ENCODE results near the gene DEGS1. TPM values are rescaled to one million over a fixed set of nuclear protein-coding genes. Genes with fewer than 3 reads are reported as not detected.

DEGS1 gene
- total and polyA plus RNA-seq, 2 experiments from 2014 or later: 45.7 to 67.9 TPM

DNA sequence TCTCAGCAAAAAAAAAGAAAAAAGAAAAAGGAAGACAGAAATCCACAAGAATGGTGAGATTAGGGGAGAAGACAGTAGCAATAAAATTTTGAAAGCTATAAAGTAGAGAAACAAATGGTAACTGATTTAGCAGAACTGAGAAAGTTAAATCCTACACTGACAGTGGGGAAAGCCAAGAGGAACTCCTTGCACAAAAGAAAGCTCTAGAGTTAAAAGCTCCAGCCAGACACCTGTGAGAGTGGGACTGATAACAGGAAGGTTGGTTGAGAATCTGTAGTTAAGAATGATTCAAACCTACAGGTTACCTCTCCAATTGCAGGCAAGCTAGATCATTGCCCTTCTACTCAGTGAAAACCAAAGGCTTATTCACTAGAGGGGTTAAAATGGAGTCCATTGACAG, 45.5 kb upstream of the DEGS1 start:
- H3K36me3 Mint-ChIP-seq (ENCODE audit: low read depth): peaks cover 59% of the 10 kb centered on the region; the same call in 2 of the 3 replicates
- no peak overlapping the region for H2AFZ ChIP-seq
- H3K9me3 Mint-ChIP-seq: no peaks in the 10 kb centered on the region
- H3K4me3 ChIP-seq: no peak overlapping the region
- no peak overlapping the region for H3K27ac ChIP-seq (ENCODE audit: low read depth)
- no peaks in the 10 kb centered on the region for H3K4me1 Mint-ChIP-seq
- H3K27me3 Mint-ChIP-seq (ENCODE audit: insufficient read depth, low read depth, poor library complexity): peaks cover 2% of the 10 kb centered on the region
- H3K4me2 ChIP-seq: no peak overlapping the region
- H3K4me3 Mint-ChIP-seq: no peak overlapping the region
- no peak for DNase-seq (ENCODE audit: low spot score)
- no peak for ATAC-seq
- H3K4me1 ChIP-seq (ENCODE audit: insufficient read depth): no peaks in the 10 kb centered on the region
- H3K27me3 ChIP-seq (ENCODE audit: insufficient read depth): no peaks in the 10 kb centered on the region
- H3K36me3 ChIP-seq (ENCODE audit: insufficient read depth): peaks cover 31% of the 10 kb centered on the region
- H3K79me2 ChIP-seq (replicated peaks; ENCODE audit: insufficient read depth): peaks cover 15% of the 10 kb centered on the region
- no peaks in the 10 kb centered on the region for H3K9me2 ChIP-seq (ENCODE audit: insufficient read depth)
- H3K27ac Mint-ChIP-seq: no peak overlapping the region
- 0 out of 2 replicates have a peak, but pooled peaks cover 4% of the 10 kb centered on the region for H3F3A ChIP-seq (replicated peaks; ENCODE audit: low read depth)
- peaks cover 21% of the 10 kb centered on the region for H4K20me1 ChIP-seq (replicated peaks; ENCODE audit: insufficient read depth)
- TF ChIP-seq ZNF331 (CRISPR knock-in tag; IDR thresholded peaks at IDR 0.05; ENCODE audit: low read depth) (no peak), NANOG (IDR thresholded peaks at IDR 0.05; ENCODE audit: borderline replicate concordance) (no peak), JUNB (IDR thresholded peaks at IDR 0.05; ENCODE audit: unreplicated experiment) (no peak), ZNF114 (CRISPR knock-in tag; IDR thresholded peaks at IDR 0.05) (no peak), STAT1 (IDR thresholded peaks at IDR 0.05; ENCODE audit: unreplicated experiment) (no peak), EZH2 (IDR thresholded peaks at IDR 0.05; ENCODE audit: low read depth, unreplicated experiment) (no peak), POLR2AphosphoS5 (IDR thresholded peaks at IDR 0.05; ENCODE audit: low read depth) (no peak)
- TF ChIP-seq, protein P1, sequence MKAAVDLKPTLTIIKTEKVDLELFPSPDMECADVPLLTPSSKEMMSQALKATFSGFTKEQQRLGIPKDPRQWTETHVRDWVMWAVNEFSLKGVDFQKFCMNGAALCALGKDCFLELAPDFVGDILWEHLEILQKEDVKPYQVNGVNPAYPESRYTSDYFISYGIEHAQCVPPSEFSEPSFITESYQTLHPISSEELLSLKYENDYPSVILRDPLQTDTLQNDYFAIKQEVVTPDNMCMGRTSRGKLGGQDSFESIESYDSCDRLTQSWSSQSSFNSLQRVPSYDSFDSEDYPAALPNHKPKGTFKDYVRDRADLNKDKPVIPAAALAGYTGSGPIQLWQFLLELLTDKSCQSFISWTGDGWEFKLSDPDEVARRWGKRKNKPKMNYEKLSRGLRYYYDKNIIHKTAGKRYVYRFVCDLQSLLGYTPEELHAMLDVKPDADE (IDR thresholded peaks at IDR 0.05): no peak
- TF ChIP-seq, protein P2, sequence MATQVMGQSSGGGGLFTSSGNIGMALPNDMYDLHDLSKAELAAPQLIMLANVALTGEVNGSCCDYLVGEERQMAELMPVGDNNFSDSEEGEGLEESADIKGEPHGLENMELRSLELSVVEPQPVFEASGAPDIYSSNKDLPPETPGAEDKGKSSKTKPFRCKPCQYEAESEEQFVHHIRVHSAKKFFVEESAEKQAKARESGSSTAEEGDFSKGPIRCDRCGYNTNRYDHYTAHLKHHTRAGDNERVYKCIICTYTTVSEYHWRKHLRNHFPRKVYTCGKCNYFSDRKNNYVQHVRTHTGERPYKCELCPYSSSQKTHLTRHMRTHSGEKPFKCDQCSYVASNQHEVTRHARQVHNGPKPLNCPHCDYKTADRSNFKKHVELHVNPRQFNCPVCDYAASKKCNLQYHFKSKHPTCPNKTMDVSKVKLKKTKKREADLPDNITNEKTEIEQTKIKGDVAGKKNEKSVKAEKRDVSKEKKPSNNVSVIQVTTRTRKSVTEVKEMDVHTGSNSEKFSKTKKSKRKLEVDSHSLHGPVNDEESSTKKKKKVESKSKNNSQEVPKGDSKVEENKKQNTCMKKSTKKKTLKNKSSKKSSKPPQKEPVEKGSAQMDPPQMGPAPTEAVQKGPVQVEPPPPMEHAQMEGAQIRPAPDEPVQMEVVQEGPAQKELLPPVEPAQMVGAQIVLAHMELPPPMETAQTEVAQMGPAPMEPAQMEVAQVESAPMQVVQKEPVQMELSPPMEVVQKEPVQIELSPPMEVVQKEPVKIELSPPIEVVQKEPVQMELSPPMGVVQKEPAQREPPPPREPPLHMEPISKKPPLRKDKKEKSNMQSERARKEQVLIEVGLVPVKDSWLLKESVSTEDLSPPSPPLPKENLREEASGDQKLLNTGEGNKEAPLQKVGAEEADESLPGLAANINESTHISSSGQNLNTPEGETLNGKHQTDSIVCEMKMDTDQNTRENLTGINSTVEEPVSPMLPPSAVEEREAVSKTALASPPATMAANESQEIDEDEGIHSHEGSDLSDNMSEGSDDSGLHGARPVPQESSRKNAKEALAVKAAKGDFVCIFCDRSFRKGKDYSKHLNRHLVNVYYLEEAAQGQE (IDR thresholded peaks at IDR 0.05; ENCODE audit: unreplicated experiment): no peak
- TF ChIP-seq, protein P3, sequence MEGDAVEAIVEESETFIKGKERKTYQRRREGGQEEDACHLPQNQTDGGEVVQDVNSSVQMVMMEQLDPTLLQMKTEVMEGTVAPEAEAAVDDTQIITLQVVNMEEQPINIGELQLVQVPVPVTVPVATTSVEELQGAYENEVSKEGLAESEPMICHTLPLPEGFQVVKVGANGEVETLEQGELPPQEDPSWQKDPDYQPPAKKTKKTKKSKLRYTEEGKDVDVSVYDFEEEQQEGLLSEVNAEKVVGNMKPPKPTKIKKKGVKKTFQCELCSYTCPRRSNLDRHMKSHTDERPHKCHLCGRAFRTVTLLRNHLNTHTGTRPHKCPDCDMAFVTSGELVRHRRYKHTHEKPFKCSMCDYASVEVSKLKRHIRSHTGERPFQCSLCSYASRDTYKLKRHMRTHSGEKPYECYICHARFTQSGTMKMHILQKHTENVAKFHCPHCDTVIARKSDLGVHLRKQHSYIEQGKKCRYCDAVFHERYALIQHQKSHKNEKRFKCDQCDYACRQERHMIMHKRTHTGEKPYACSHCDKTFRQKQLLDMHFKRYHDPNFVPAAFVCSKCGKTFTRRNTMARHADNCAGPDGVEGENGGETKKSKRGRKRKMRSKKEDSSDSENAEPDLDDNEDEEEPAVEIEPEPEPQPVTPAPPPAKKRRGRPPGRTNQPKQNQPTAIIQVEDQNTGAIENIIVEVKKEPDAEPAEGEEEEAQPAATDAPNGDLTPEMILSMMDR (conservative IDR thresholded peaks at IDR 0.05; ENCODE audit: low read depth in 2 of 2): no peak
- TF ChIP-seq, protein P4, sequence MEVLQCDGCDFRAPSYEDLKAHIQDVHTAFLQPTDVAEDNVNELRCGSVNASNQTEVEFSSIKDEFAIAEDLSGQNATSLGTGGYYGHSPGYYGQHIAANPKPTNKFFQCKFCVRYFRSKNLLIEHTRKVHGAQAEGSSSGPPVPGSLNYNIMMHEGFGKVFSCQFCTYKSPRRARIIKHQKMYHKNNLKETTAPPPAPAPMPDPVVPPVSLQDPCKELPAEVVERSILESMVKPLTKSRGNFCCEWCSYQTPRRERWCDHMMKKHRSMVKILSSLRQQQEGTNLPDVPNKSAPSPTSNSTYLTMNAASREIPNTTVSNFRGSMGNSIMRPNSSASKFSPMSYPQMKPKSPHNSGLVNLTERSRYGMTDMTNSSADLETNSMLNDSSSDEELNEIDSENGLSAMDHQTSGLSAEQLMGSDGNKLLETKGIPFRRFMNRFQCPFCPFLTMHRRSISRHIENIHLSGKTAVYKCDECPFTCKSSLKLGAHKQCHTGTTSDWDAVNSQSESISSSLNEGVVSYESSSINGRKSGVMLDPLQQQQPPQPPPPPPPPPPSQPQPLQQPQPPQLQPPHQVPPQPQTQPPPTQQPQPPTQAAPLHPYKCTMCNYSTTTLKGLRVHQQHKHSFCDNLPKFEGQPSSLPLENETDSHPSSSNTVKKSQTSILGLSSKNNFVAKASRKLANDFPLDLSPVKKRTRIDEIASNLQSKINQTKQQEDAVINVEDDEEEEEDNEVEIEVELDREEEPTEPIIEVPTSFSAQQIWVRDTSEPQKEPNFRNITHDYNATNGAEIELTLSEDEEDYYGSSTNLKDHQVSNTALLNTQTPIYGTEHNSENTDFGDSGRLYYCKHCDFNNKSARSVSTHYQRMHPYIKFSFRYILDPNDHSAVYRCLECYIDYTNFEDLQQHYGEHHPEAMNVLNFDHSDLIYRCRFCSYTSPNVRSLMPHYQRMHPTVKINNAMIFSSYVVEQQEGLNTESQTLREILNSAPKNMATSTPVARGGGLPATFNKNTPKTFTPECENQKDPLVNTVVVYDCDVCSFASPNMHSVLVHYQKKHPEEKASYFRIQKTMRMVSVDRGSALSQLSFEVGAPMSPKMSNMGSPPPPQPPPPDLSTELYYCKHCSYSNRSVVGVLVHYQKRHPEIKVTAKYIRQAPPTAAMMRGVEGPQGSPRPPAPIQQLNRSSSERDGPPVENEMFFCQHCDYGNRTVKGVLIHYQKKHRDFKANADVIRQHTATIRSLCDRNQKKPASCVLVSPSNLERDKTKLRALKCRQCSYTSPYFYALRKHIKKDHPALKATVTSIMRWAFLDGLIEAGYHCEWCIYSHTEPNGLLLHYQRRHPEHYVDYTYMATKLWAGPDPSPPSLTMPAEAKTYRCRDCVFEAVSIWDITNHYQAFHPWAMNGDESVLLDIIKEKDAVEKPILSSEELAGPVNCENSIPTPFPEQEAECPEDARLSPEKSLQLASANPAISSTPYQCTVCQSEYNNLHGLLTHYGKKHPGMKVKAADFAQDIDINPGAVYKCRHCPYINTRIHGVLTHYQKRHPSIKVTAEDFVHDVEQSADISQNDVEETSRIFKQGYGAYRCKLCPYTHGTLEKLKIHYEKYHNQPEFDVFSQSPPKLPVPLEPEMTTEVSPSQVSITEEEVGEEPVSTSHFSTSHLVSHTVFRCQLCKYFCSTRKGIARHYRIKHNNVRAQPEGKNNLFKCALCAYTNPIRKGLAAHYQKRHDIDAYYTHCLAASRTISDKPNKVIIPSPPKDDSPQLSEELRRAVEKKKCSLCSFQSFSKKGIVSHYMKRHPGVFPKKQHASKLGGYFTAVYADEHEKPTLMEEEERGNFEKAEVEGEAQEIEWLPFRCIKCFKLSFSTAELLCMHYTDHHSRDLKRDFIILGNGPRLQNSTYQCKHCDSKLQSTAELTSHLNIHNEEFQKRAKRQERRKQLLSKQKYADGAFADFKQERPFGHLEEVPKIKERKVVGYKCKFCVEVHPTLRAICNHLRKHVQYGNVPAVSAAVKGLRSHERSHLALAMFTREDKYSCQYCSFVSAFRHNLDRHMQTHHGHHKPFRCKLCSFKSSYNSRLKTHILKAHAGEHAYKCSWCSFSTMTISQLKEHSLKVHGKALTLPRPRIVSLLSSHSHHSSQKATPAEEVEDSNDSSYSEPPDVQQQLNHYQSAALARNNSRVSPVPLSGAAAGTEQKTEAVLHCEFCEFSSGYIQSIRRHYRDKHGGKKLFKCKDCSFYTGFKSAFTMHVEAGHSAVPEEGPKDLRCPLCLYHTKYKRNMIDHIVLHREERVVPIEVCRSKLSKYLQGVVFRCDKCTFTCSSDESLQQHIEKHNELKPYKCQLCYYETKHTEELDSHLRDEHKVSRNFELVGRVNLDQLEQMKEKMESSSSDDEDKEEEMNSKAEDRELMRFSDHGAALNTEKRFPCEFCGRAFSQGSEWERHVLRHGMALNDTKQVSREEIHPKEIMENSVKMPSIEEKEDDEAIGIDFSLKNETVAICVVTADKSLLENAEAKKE (CRISPR knock-in tag; IDR thresholded peaks at IDR 0.05): no peak

All from GM23338 (cell line).